Testis (tissue), 3 donors: ENCODE results near the gene HS3ST5. TPM values are rescaled to one million over a fixed set of nuclear protein-coding genes. Genes with fewer than 3 reads are reported as not detected.

Source experiments
- DNase-seq: peaks from one replicate; pipeline ENCODE4 v3.0.0-alpha.2; 2019
- H3K27ac ChIP-seq, 2 donors: fragments of 200-600 bp; sonication (generic); one replicate each; pipeline ENCODE4 v1.5.1; 2019
- H3K27me3 ChIP-seq: fragments of 200-600 bp; sonication (generic); one replicate; pipeline ENCODE4 v1.5.1; 2019
- H3K36me3 ChIP-seq: fragments of 200-600 bp; sonication (generic); one replicate; pipeline ENCODE4 v1.5.1; 2017; ENCODE audit warnings: low read depth; ENCODE audit errors: missing control alignments
- H3K4me1 ChIP-seq: fragments of 200-600 bp; sonication (generic); one replicate; pipeline ENCODE4 v1.5.1; 2019
- H3K4me3 ChIP-seq, 2 donors: fragments of 200-600 bp; sonication (generic); one replicate each; pipeline ENCODE4 v1.5.1; 2017 to 2019
- H3K9me3 ChIP-seq: fragments of 200-600 bp; sonication (generic); one replicate; pipeline ENCODE4 v1.5.1; 2017
- POLR2A ChIP-seq: fragments of 450-650 bp; IDR thresholded peaks from one replicate; pipeline ENCODE4 v1.6.1; 2017; ENCODE audit warnings: antibody characterized with exemption, mild to moderate bottlenecking, moderate library complexity
- WGBS, 2 donors: methylation state at CpG; one replicate each; pipeline ENCODE4 v1.1.5; 2018; 5-methylcytosine and 5-hydroxymethylcytosine counted together
- intact Hi-C: fragments of 100-400 bp; cut with DNase I; formaldehyde crosslinking; loops from one replicate; pipeline ENCODE4 v1.15.1; 2023; ENCODE audit warnings: low total_unique reads
- polyA plus RNA-seq: library from polyadenylated mRNA; stranded (reverse); fragments of 350-450 nt; fragmentation: Illumina TruSeq; extraction: RNeasy Lipid Tissue Mini Kit (QIAGEN cat#74804); gene quantifications from one replicate; pipeline ENCODE4 v1.2.3, GENCODE V29; 2014; ENCODE audit warnings: low read depth, low replicate concordance; ENCODE audit not compliant: insufficient read depth
- total RNA-seq, 2 donors: library from RNA; depleted of rRNA; stranded (reverse); fragments of >200 nt; gene quantifications; one replicate each; pipeline ENCODE4 v1.2.3, GENCODE V29; 2016
- TF ChIP-seq, protein P1 (sequence below), 3 experiments: fragments of 450-650 bp in 2 of 3; fragments of 200-600 bp in 1 of 3; sonication (generic) in 1 of 3; IDR thresholded peaks; one replicate each; pipeline ENCODE4 v1.5.1; 2016 to 2019; ENCODE audit warnings: antibody characterized with exemption in 3 of 3, mild to moderate bottlenecking in 2 of 3, moderate library complexity in 1 of 3

HS3ST5 gene
- total and polyA plus RNA-seq, 3 donors from 2014 or later, result 0.12 to 0.20 (median 0.16) TPM

DNA sequence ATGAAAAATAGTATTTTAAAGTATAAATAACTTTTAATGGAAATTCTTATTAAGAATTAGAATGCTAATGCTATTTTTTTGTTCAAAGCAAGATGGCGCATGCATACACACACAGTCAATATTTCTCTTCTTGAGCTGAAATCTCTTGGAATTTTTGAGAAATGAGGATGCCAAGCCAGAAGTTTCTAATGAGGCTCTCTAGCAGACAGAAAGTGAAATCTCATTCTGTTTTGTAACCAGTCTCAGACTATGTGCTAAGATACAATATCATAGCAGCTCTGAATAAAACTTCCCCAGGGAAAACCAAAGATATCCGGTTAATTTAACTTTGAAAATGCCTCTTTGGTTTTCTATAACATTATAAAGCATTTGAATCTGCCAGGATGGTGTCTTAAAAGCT, 274.7 kb downstream of the HS3ST5 start:
- Histone ChIP-seq H3K4me1 (no peaks in the 10 kb centered on the region), H3K36me3 (no peaks in the 10 kb centered on the region), H3K27me3 (no peaks in the 10 kb centered on the region), H3K9me3 (no peaks in the 10 kb centered on the region), H3K4me3 (no peak overlapping the region), H3K27ac (no peak overlapping the region)
- DNase-seq, result no peak
- TF ChIP-seq POLR2A, result no peak
- TF ChIP-seq, protein P1, sequence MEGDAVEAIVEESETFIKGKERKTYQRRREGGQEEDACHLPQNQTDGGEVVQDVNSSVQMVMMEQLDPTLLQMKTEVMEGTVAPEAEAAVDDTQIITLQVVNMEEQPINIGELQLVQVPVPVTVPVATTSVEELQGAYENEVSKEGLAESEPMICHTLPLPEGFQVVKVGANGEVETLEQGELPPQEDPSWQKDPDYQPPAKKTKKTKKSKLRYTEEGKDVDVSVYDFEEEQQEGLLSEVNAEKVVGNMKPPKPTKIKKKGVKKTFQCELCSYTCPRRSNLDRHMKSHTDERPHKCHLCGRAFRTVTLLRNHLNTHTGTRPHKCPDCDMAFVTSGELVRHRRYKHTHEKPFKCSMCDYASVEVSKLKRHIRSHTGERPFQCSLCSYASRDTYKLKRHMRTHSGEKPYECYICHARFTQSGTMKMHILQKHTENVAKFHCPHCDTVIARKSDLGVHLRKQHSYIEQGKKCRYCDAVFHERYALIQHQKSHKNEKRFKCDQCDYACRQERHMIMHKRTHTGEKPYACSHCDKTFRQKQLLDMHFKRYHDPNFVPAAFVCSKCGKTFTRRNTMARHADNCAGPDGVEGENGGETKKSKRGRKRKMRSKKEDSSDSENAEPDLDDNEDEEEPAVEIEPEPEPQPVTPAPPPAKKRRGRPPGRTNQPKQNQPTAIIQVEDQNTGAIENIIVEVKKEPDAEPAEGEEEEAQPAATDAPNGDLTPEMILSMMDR (IDR thresholded peaks at IDR 0.05), result no peak
- 61 to 66% methylated on average over 2 of the region's 2 CpGs for WGBS, 2 donors
- intact Hi-C loops, result no loop called here

DNA sequence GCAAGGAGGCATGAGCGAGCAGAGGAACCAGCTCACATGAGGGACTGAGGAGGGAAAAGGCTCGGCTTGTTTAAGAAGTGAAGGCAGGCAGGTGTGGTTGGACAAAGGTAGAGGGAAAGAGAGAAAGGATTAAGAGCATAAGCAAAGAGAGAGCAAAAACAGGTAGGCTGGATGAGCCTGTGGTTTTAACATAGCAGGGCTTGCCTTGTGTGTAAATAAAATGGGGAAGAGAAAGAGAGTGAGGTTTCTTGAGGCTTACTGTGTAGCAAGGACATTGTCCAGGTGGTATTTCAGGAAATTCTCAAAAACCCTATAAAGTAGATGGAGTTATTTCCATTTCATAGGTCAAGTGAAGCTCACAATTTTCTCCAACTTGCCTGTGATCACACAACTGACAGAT, 278.0 kb downstream of the HS3ST5 start:
- DNase-seq, result no peak
- Histone ChIP-seq H3K4me1 (no peaks in the 10 kb centered on the region), H3K4me3 (no peak overlapping the region), H3K9me3 (no peaks in the 10 kb centered on the region), H3K36me3 (no peaks in the 10 kb centered on the region), H3K27ac (no peak overlapping the region), H3K27me3 (no peaks in the 10 kb centered on the region)
- TF ChIP-seq, protein P1 (IDR thresholded peaks at IDR 0.05), result no peak
- no peak for TF ChIP-seq POLR2A
- intact Hi-C loops, result no loop called here
- 91 to 92% methylated on average over 2 of the region's 2 CpGs for WGBS, 2 donors

DNA sequence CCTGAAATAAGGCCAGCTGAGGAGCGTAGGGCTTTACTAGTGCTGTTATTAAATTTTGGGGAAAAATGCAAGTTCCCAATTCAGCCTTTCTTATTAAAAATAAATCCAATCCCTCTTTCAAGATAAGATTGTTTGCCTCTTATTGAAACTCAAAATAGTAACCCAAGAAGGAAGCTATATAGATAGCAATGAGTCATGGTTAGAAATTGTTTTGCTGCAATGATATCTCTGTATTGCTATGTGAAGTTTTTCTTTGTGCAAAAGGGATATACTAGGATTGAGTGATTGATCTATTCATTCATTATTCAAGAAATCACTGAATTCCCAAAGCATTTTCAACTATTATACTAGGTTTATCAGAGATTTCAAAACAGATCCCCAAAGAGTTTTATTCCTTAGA, 278.9 kb downstream of the HS3ST5 start:
- Histone ChIP-seq H3K27me3 (no peaks in the 10 kb centered on the region), H3K27ac (no peak overlapping the region), H3K4me3 (no peak overlapping the region), H3K4me1 (no peaks in the 10 kb centered on the region), H3K9me3 (no peaks in the 10 kb centered on the region), H3K36me3 (no peaks in the 10 kb centered on the region)
- TF ChIP-seq, protein P1 (IDR thresholded peaks at IDR 0.05), result no peak
- no peak for TF ChIP-seq POLR2A
- DNase-seq, result no peak
- WGBS, 2 donors, result 88 to 93% methylated on average over 1 of the region's 1 CpG
- intact Hi-C loops, result no loop called here

DNA sequence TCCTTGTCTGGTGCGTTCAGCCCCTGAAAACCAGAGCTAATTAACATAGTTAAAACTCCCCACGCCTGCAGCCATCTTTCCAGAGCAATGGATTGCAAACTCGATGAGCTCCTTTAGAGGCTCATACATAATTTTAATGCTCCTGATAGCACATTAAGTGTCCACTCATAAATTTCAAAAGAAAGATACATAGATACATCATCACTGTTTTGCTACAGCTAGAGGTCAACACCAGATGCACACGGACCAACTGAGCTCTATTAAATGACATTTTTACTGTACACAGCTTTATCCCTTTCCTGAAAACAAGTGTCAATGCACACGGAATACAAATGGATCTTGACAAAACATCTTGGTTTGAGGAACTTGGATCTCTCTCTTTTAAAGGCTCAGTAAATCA, 280.6 kb downstream of the HS3ST5 start:
- Histone ChIP-seq H3K27me3 (no peaks in the 10 kb centered on the region), H3K27ac (no peak overlapping the region), H3K36me3 (no peaks in the 10 kb centered on the region), H3K4me3 (no peak overlapping the region), H3K9me3 (no peaks in the 10 kb centered on the region), H3K4me1 (no peaks in the 10 kb centered on the region)
- WGBS, 2 donors, result 72 to 73% methylated on average over 5 of the region's 5 CpGs
- DNase-seq, result no peak
- intact Hi-C loops, result no loop called here
- no peak for TF ChIP-seq POLR2A
- TF ChIP-seq, protein P1 (IDR thresholded peaks at IDR 0.05), result no peak

DNA sequence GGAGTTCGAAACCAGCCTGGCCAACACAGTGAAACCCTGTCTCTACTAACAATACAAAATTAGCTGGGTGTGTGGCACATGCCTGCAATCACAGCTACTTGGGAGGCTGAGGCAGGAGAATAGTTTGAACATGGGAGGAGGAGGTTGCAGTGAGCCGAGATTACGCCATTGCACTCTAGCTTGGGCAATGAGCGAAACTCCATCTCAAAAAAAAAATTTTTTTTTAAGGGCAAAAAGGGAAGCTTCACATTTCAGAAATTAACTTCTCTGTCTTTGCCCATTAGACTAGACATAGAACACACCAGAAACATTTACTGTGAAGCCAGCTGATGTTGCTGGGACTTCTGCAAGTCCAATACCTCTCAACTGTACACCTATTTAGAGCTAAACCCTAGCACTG, 281.1 kb downstream of the HS3ST5 start:
- WGBS, 2 donors, result 94 to 98% methylated on average over 4 of the region's 4 CpGs
- no peak overlapping the region for H3K4me3 ChIP-seq

More for the DNA sequence above, 281.1 kb downstream of the HS3ST5 start:
- no peak for DNase-seq
- H3K27ac ChIP-seq, result no peak overlapping the region
- no peaks in the 10 kb centered on the region for H3K9me3 ChIP-seq
- intact Hi-C loops, result no loop called here
- no peaks in the 10 kb centered on the region for H3K36me3 ChIP-seq
- TF ChIP-seq, protein P1 (IDR thresholded peaks at IDR 0.05), result no peak
- no peak for TF ChIP-seq POLR2A
- no peaks in the 10 kb centered on the region for H3K4me1 ChIP-seq
- no peaks in the 10 kb centered on the region for H3K27me3 ChIP-seq
